Natural killer cell (primary cell): ENCODE measurements around the gene CCIN. TPM values are rescaled to one million over a fixed set of nuclear protein-coding genes. Genes with fewer than 3 reads are reported as not detected.

ENCODE experiments used
- ATAC-seq, 3 donors: fragments of 150-1000 bp in 2 of 3; fragments of 200-7000 bp in 1 of 3; cut with Tn5 transposase; 1 replicate in 1 of 3; 2 replicates in 2 of 3; pipeline ENCODE4 v1.10.0; 2021; ENCODE audit warnings: mild to moderate bottlenecking in 2 of 3, moderate library complexity in 2 of 3
- DNase-seq, 2 donors: peaks; one replicate each; pipeline versions ENCODE4 v3.0.0 to v3.0.0-alpha.2; 2013 to 2021; ENCODE audit warnings: mixed read lengths in 1 of 2
- H3K27ac ChIP-seq: one replicate; pipeline ENCODE4 v1.5.1; 2013; ENCODE audit warnings: mild to moderate bottlenecking, low read length
- H3K27me3 ChIP-seq: one replicate; pipeline ENCODE4 v1.6.1; 2013; ENCODE audit warnings: low read length; ENCODE audit not compliant: control insufficient read depth, insufficient read depth
- H3K36me3 ChIP-seq: one replicate; pipeline ENCODE4 v1.6.1; 2013; ENCODE audit warnings: low read length; ENCODE audit not compliant: control insufficient read depth, insufficient read depth
- H3K4me1 ChIP-seq: one replicate; pipeline ENCODE4 v1.6.1; 2013; ENCODE audit warnings: low read length; ENCODE audit not compliant: control insufficient read depth, insufficient read depth
- H3K4me3 ChIP-seq: one replicate; pipeline ENCODE4 v1.5.1; 2013; ENCODE audit warnings: low read length
- H3K9me3 ChIP-seq: one replicate; pipeline ENCODE4 v1.6.1; 2013; ENCODE audit warnings: low read length; ENCODE audit not compliant: control insufficient read depth, insufficient read depth
- H3K27ac Mint-ChIP-seq, 2 donors: one replicate each; pipeline ENCODE4 v1.8.0; 2022; ENCODE audit warnings: mild to moderate bottlenecking in 2 of 2, mixed read lengths in 2 of 2, moderate library complexity in 1 of 2
- H3K27me3 Mint-ChIP-seq, 2 donors: one replicate each; pipeline ENCODE4 v1.8.0; 2022; ENCODE audit warnings: low read depth in 2 of 2, mixed read lengths in 2 of 2
- H3K36me3 Mint-ChIP-seq: one replicate; pipeline ENCODE4 v1.8.0; 2022; ENCODE audit warnings: mixed read lengths
- H3K4me1 Mint-ChIP-seq, 2 donors: one replicate each; pipeline ENCODE4 v1.8.0; 2022; ENCODE audit warnings: mixed read lengths in 2 of 2
- H3K4me3 Mint-ChIP-seq: one replicate; pipeline ENCODE4 v1.8.0; 2022; ENCODE audit warnings: mild to moderate bottlenecking, moderate library complexity, mixed read lengths
- H3K9me3 Mint-ChIP-seq, 2 donors: one replicate each; pipeline ENCODE4 v1.8.0; 2022; ENCODE audit warnings: mixed read lengths in 2 of 2
- CTCF ChIP-seq: fragments of 200-600 bp; IDR thresholded peaks from one replicate; pipeline ENCODE4 v1.8.0; 2022; ENCODE audit warnings: antibody characterized with exemption
- WGBS: methylation state at CpG from one replicate; pipeline ENCODE4 v1.1.7; 2013; ENCODE audit warnings: missing lambda C conversion rate; ENCODE audit not compliant: insufficient coverage; 5-methylcytosine and 5-hydroxymethylcytosine counted together
- intact Hi-C: fragments of 100-400 bp; cut with micrococcal nuclease; formaldehyde crosslinking; loops from one replicate; pipeline ENCODE4 v1.14.2; 2022
- total RNA-seq, 4 donors: library from RNA; stranded (reverse); fragments of 120-200 nt in 1 of 4; gene quantifications; one replicate each; pipeline versions ENCODE4 v1.2.3 to v1.2.4, GENCODE V29; 2013 to 2022

Gene CCIN
- total RNA-seq, 3 donors from 2014 or later (not counting 1 experiment from before 2014, with no cell fraction given), result 2.0 to 2.8 (median 2.0) TPM

- intact Hi-C loops, result no loop called here
- H3K27me3 Mint-ChIP-seq, result peaks cover 0 to 2% of the 10 kb centered on the region in 2 donors
- peaks cover 16% of the 10 kb centered on the region for H3K4me1 ChIP-seq
- peaks cover 14% of the 10 kb centered on the region for H3K36me3 ChIP-seq
- TF ChIP-seq CTCF, result no peak
- ATAC-seq, result no peak
- H3K4me3 Mint-ChIP-seq, result no peak overlapping the region
- H3K36me3 Mint-ChIP-seq, result peaks cover 6% of the 10 kb centered on the region
- DNase-seq, result no peak
- peak overlapping the region; percentile 9 to 31 for H3K27ac Mint-ChIP-seq
- no peaks in the 10 kb centered on the region for H3K9me3 Mint-ChIP-seq
- H3K4me1 Mint-ChIP-seq, result peaks cover 17 to 35% of the 10 kb centered on the region in 2 donors
- no peaks in the 10 kb centered on the region for H3K27me3 ChIP-seq
- WGBS, result 96% methylated on average over 4 of the region's 4 CpGs
- no peak overlapping the region for H3K27ac ChIP-seq
- no peak overlapping the region for H3K4me3 ChIP-seq
- H3K9me3 ChIP-seq, result no peaks in the 10 kb centered on the region
Observed at GRCh38 chr9:36163786-36164170, 5.4 kb upstream of the CCIN start.

- H3K36me3 ChIP-seq, result peaks cover 8% of the 10 kb centered on the region
- H3K9me3 Mint-ChIP-seq, result no peaks in the 10 kb centered on the region
- peaks cover 0 to 2% of the 10 kb centered on the region in 2 donors for H3K27me3 Mint-ChIP-seq
- 86% methylated on average over 6 of the region's 6 CpGs for WGBS
- no peak for TF ChIP-seq CTCF
- intact Hi-C loops, result no loop called here
- peaks cover 11 to 32% of the 10 kb centered on the region in 2 donors for H3K4me1 Mint-ChIP-seq
- H3K9me3 ChIP-seq, result no peaks in the 10 kb centered on the region
- H3K27ac Mint-ChIP-seq, result peak overlapping the region; percentile 9 to 31
- H3K27ac ChIP-seq, result no peak overlapping the region
- no peak overlapping the region for H3K4me3 ChIP-seq
- DNase-seq, result peak in 1 of 2 donors; percentile 4
- no peaks in the 10 kb centered on the region for H3K27me3 ChIP-seq
- H3K36me3 Mint-ChIP-seq, result peaks cover 6% of the 10 kb centered on the region
- ATAC-seq, result no peak
- H3K4me1 ChIP-seq, result peaks cover 16% of the 10 kb centered on the region
- no peak overlapping the region for H3K4me3 Mint-ChIP-seq
Observed at GRCh38 chr9:36164372-36164771, 4.8 kb upstream of the CCIN start.

- Histone ChIP-seq H3K27ac (no peak overlapping the region), H3K9me3 (no peaks in the 10 kb centered on the region), H3K27me3 (no peaks in the 10 kb centered on the region), H3K4me3 (no peak overlapping the region), H3K4me1 (peaks cover 16% of the 10 kb centered on the region), H3K36me3 (peaks cover 7% of the 10 kb centered on the region)
- H3K36me3 Mint-ChIP-seq, result peaks cover 6% of the 10 kb centered on the region
- DNase-seq (peak in 1 of 2 donors; percentile 8), ATAC-seq (no peak)
- peak overlapping the region; percentile 69 for H3K4me3 Mint-ChIP-seq
- peaks cover 9 to 32% of the 10 kb centered on the region in 2 donors for H3K4me1 Mint-ChIP-seq
- TF ChIP-seq CTCF, result no peak
- H3K27ac Mint-ChIP-seq, result peak overlapping the region in 1 of 2 donors; percentile 31
- 83% methylated on average over 3 of the region's 3 CpGs for WGBS
- peaks cover 0 to 6% of the 10 kb centered on the region in 2 donors for H3K27me3 Mint-ChIP-seq
- H3K9me3 Mint-ChIP-seq, result no peaks in the 10 kb centered on the region
- intact Hi-C loops, result no loop called here
Observed at GRCh38 chr9:36164989-36165388, 4.2 kb upstream of the CCIN start.

GRCh38 chr9:36165826-36166167 is 3.4 kb upstream of the CCIN start:
- H3K27me3 ChIP-seq, result no peaks in the 10 kb centered on the region
- no peak for ATAC-seq
- H3K36me3 ChIP-seq, result peaks cover 3% of the 10 kb centered on the region
- peaks cover 16% of the 10 kb centered on the region for H3K4me1 ChIP-seq
- DNase-seq, result no peak
- WGBS, result 84% methylated on average over 11 of the region's 12 CpGs
- no peak overlapping the region for H3K27ac ChIP-seq
- no peaks in the 10 kb centered on the region for H3K9me3 Mint-ChIP-seq
- H3K27ac Mint-ChIP-seq, result peak overlapping the region in 1 of 2 donors; percentile 50
- intact Hi-C loops, result loop anchor here (1.0 kb wide), 2 partner anchors 13 to 62 kb away; no protein-coding TSS in a partner anchor
- H3K9me3 ChIP-seq, result no peaks in the 10 kb centered on the region
- H3K4me1 Mint-ChIP-seq, result peaks cover 9 to 27% of the 10 kb centered on the region in 2 donors
- no peaks in the 10 kb centered on the region for H3K36me3 Mint-ChIP-seq
- TF ChIP-seq CTCF, result no peak
- peaks cover 0 to 6% of the 10 kb centered on the region in 2 donors for H3K27me3 Mint-ChIP-seq
- H3K4me3 ChIP-seq, result no peak overlapping the region
- H3K4me3 Mint-ChIP-seq, result peak overlapping the region; percentile 69
